Activated T-cell treated with anti-CD3 and anti-CD28 coated beads, Interleukin-2, amount 50 U/mL, for 24 hours (primary cell): ENCODE data around the gene IQUB.
A peak's percentile ranks its signal among the peaks of the same experiment; 100 is the strongest.
"Not testable (repeated sequence)": the region's sequence is repeated elsewhere in the genome, so short reads cannot be mapped to it uniquely, and the experiment has no call there.

Experiments
- DNase-seq: peaks from one replicate; pipeline ENCODE4 v3.0.0-alpha.2; 2020
- H3K27ac Mint-ChIP-seq: 2 replicates; pipeline ENCODE4 v1.8.0; 2020; ENCODE audit warnings: mild to moderate bottlenecking, mixed read lengths
- H3K27me3 Mint-ChIP-seq: 2 replicates; pipeline ENCODE4 v1.8.0; 2020; ENCODE audit warnings: mixed read lengths
- H3K36me3 Mint-ChIP-seq: 2 replicates; pipeline ENCODE4 v1.8.0; 2020; ENCODE audit warnings: low read depth, mixed read lengths
- H3K4me1 Mint-ChIP-seq: 2 replicates; pipeline ENCODE4 v1.8.0; 2020; ENCODE audit warnings: low read depth, mixed read lengths
- H3K4me3 Mint-ChIP-seq: 2 replicates; pipeline ENCODE4 v1.8.0; 2020; ENCODE audit warnings: mild to moderate bottlenecking, moderate library complexity, mixed read lengths
- H3K9me3 Mint-ChIP-seq: 2 replicates; pipeline ENCODE4 v1.8.0; 2020; ENCODE audit warnings: mixed read lengths

IQUB gene

GRCh38 chr7:123557398-123558288 lies 23.2 kb upstream of the IQUB start, which contains the start of gene NDUFA5:
Gene NDUFA5 (minus strand): TSS chr7:123557818. CDS start chr7:123557795, 23 bp downstream.
- Mint-ChIP-seq H3K36me3 (peaks cover 14% of the 10 kb centered on the region), H3K27me3 (no peaks in the 10 kb centered on the region), H3K4me3 (no peak within 1 kb of the TSS), H3K4me1 (peaks cover 15% of the 10 kb centered on the region), H3K9me3 (no peaks in the 10 kb centered on the region), H3K27ac (no peak within 1 kb of the TSS)
- peak; percentile 92 for DNase-seq

- H3K4me3 Mint-ChIP-seq: no peak overlapping the region
- H3K27ac Mint-ChIP-seq: no peak overlapping the region
- peaks cover 21% of the 10 kb centered on the region for H3K36me3 Mint-ChIP-seq
- no peaks in the 10 kb centered on the region for H3K27me3 Mint-ChIP-seq
- no peak for DNase-seq
- peaks cover 19% of the 10 kb centered on the region for H3K4me1 Mint-ChIP-seq
- no peaks in the 10 kb centered on the region for H3K9me3 Mint-ChIP-seq
These were observed 22.6 kb upstream of the IQUB start for GRCh38 chr7:123557016-123557397.

- Mint-ChIP-seq H3K4me3 (no peak overlapping the region), H3K4me1 (peaks cover 19% of the 10 kb centered on the region), H3K36me3 (peaks cover 27% of the 10 kb centered on the region), H3K27ac (no peak overlapping the region), H3K27me3 (no peaks in the 10 kb centered on the region), H3K9me3 (no peaks in the 10 kb centered on the region)
- no peak for DNase-seq
These were observed 21.1 kb upstream of the IQUB start for GRCh38 chr7:123555484-123555883.

- Mint-ChIP-seq H3K27me3 (no peaks in the 10 kb centered on the region), H3K27ac (no peak overlapping the region), H3K36me3 (peaks cover 50% of the 10 kb centered on the region), H3K4me1 (peaks cover 32% of the 10 kb centered on the region), H3K4me3 (no peak overlapping the region), H3K9me3 (no peaks in the 10 kb centered on the region)
- no peak for DNase-seq
These were observed 18.8 kb upstream of the IQUB start for GRCh38 chr7:123553159-123553558.

GRCh38 chr7:123552641-123553040 lies 18.2 kb upstream of the IQUB start:
- DNase-seq: no peak
- Mint-ChIP-seq H3K4me3 (no peak overlapping the region), H3K9me3 (no peaks in the 10 kb centered on the region), H3K4me1 (peaks cover 33% of the 10 kb centered on the region), H3K36me3 (peaks cover 55% of the 10 kb centered on the region), H3K27me3 (no peaks in the 10 kb centered on the region), H3K27ac (no peak overlapping the region)

- Mint-ChIP-seq H3K4me1 (peaks cover 36% of the 10 kb centered on the region), H3K36me3 (peaks cover 60% of the 10 kb centered on the region)
- H3K4me3 Mint-ChIP-seq, H3K27ac Mint-ChIP-seq, DNase-seq, H3K27me3 Mint-ChIP-seq, H3K9me3 Mint-ChIP-seq: not testable (repeated sequence)
These were observed 17.7 kb upstream of the IQUB start for GRCh38 chr7:123552134-123552533.

GRCh38 chr7:123548406-123548805 lies 14.0 kb upstream of the IQUB start:
- Mint-ChIP-seq H3K4me3 (no peak overlapping the region), H3K36me3 (peaks cover 69% of the 10 kb centered on the region), H3K27ac (peak overlapping the region; percentile 20), H3K27me3 (no peaks in the 10 kb centered on the region), H3K4me1 (peaks cover 39% of the 10 kb centered on the region), H3K9me3 (no peaks in the 10 kb centered on the region)
- DNase-seq: no peak

GRCh38 chr7:123539871-123540270 lies 5.5 kb upstream of the IQUB start:
- no peak overlapping the region for H3K27ac Mint-ChIP-seq
- H3K9me3 Mint-ChIP-seq: no peaks in the 10 kb centered on the region
- peaks cover 18% of the 10 kb centered on the region for H3K4me1 Mint-ChIP-seq
- no peak overlapping the region for H3K4me3 Mint-ChIP-seq
- no peak for DNase-seq
- peaks cover 26% of the 10 kb centered on the region for H3K36me3 Mint-ChIP-seq
- no peaks in the 10 kb centered on the region for H3K27me3 Mint-ChIP-seq

- peaks cover 25% of the 10 kb centered on the region for H3K36me3 Mint-ChIP-seq
- H3K9me3 Mint-ChIP-seq: no peaks in the 10 kb centered on the region
- no peak for DNase-seq
- no peak overlapping the region for H3K4me3 Mint-ChIP-seq
- no peak overlapping the region for H3K27ac Mint-ChIP-seq
- H3K27me3 Mint-ChIP-seq: peaks cover 6% of the 10 kb centered on the region
- peaks cover 23% of the 10 kb centered on the region for H3K4me1 Mint-ChIP-seq
These were observed 4.5 kb upstream of the IQUB start for GRCh38 chr7:123538897-123539296.

- H3K36me3 Mint-ChIP-seq: peaks cover 22% of the 10 kb centered on the region
- no peaks in the 10 kb centered on the region for H3K9me3 Mint-ChIP-seq
- peak overlapping the region; percentile 8 for H3K27ac Mint-ChIP-seq
- peaks cover 28% of the 10 kb centered on the region for H3K4me1 Mint-ChIP-seq
- no peak overlapping the region for H3K4me3 Mint-ChIP-seq
- DNase-seq: no peak
- H3K27me3 Mint-ChIP-seq: peaks cover 12% of the 10 kb centered on the region
These were observed 3.9 kb upstream of the IQUB start for GRCh38 chr7:123538189-123538714.

- Mint-ChIP-seq H3K4me3 (no peak overlapping the region), H3K36me3 (peaks cover 14% of the 10 kb centered on the region), H3K27ac (no peak overlapping the region), H3K27me3 (peaks cover 19% of the 10 kb centered on the region), H3K9me3 (no peaks in the 10 kb centered on the region), H3K4me1 (peaks cover 34% of the 10 kb centered on the region)
- DNase-seq: no peak
These were observed 2.7 kb upstream of the IQUB start for GRCh38 chr7:123537026-123537642.

- H3K36me3 Mint-ChIP-seq: peaks cover 3% of the 10 kb centered on the region
- H3K9me3 Mint-ChIP-seq: no peaks in the 10 kb centered on the region
- peaks cover 34% of the 10 kb centered on the region for H3K4me1 Mint-ChIP-seq
- H3K27me3 Mint-ChIP-seq: peaks cover 28% of the 10 kb centered on the region
- H3K4me3 Mint-ChIP-seq: peak overlapping the region; percentile 85
- H3K27ac Mint-ChIP-seq: no peak overlapping the region
- no peak for DNase-seq
These were observed 1.1 kb upstream of the IQUB start for GRCh38 chr7:123535517-123535916.

GRCh38 chr7:123533929-123534382 lies 439 bp downstream of the IQUB start:
- no peaks in the 10 kb centered on the region for H3K36me3 Mint-ChIP-seq
- H3K27ac Mint-ChIP-seq: no peak overlapping the region
- H3K9me3 Mint-ChIP-seq: no peaks in the 10 kb centered on the region
- peak overlapping the region; percentile 85 for H3K4me3 Mint-ChIP-seq
- H3K27me3 Mint-ChIP-seq: peaks cover 29% of the 10 kb centered on the region
- H3K4me1 Mint-ChIP-seq: peaks cover 29% of the 10 kb centered on the region
- DNase-seq: no peak

GRCh38 chr7:123533553-123533917 lies 860 bp downstream of the IQUB start:
- no peak for DNase-seq
- Mint-ChIP-seq H3K4me3 (peak overlapping the region; percentile 85), H3K36me3 (no peaks in the 10 kb centered on the region), H3K27ac (no peak overlapping the region), H3K27me3 (peaks cover 32% of the 10 kb centered on the region), H3K4me1 (peaks cover 29% of the 10 kb centered on the region), H3K9me3 (no peaks in the 10 kb centered on the region)
